ENCODE results near the gene TYSND1. TPM values are rescaled to one million over a fixed set of nuclear protein-coding genes. Genes with fewer than 3 reads are reported as not detected.
A peak's percentile ranks its signal among the peaks of the same experiment; 100 is the strongest.

Gene TYSND1
- total and polyA plus RNA-seq, 2 of the 13 experiments (the other 11 are each of a cell fraction or from before 2014, with no cell fraction given): 3.3 to 8.9 TPM

DNA sequence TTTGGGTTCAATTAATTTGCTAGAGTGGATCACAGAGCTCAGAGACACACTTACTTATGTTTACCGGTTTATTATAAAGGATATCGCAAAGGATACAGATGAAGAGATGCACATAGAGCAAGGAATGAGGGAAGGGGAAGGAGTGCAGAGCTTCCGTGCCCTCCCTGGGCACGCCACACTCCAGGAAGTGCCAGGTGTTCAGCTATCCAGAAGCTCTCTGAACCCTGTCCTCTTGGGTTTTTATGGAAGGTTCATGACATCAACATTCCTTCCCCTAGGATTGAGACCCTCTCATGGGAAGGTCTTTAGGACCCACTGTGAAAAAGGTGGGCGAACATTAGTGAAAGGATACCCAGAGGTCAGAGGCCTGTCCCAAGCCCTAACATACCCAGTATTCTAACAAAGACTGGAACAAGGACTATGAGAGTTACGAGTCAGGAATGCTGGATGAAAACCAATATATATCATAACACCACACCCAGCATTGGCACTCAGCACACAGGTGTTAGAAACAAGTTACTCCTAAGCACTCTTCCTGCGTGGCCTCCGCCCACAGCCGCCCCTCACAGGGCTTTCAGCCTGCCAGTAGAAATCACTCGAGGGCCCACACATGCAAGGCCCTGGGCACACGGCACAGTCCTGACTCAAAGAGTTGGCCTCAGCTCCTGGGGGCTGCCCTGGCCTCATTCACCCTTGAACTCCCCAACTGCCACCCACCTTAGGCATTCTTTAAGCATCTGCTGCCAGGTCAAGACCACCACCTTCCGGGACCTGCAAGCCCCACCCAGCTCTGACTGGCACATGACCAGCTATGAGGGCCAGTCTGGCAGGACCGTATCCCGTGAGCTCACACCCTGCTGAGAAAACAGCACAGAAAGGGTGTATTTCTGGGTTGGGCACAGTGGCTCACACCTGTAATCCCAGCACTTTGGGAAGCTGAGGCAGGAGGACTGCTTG lies 8.3 kb downstream of the TYSND1 start:
- ChIA-PET POLR2A (interaction anchor here (1.0 kb wide), 1 partner anchor 8 kb away, joined by 3 read pairs; the partner anchor contains the start of gene TYSND1), CTCF (ENCODE audit: low intra/inter-chr PET ratio, low total read pairs) (no interaction called here)
- H3K27ac ChIP-seq (ENCODE audit: extremely low read length, insufficient read depth, low read length): no peak overlapping the region
- no peak overlapping the region for H3K9ac ChIP-seq (ENCODE audit: insufficient read depth, low read depth, low read length)
- intact Hi-C loops (cut with micrococcal nuclease; ENCODE audit: unreplicated experiment): no loop called here
- DNase-seq (ENCODE audit: low spot score) (no peak), ATAC-seq (no peak), FAIRE-seq (no peak)
- in situ Hi-C loops (cut with HindIII; ENCODE audit: extremely low pct_ligation_motif_present, low pct_unique_long_range_greater_than_20kb): no loop called here
- no peak overlapping the region for H2AFZ ChIP-seq (ENCODE audit: low read length)
- no TSS peak for BruUV-seq (replicated peaks)
- no peaks in the 10 kb centered on the region for H3K9me3 ChIP-seq (ENCODE audit: low read length)
- H3K36me3 ChIP-seq (replicated peaks in 1 of 2; ENCODE audit: control insufficient read depth in 1 of 2, insufficient read depth in 2 of 2, low read length in 2 of 2): no peaks in the 10 kb centered on the region
- WGBS (ENCODE audit: low lambda C conversion rate): 90% methylated on average over 8 of the region's 14 CpGs
- no peak overlapping the region for H3K4me2 ChIP-seq (ENCODE audit: low read depth, low read length)
- H3K4me1 ChIP-seq (ENCODE audit: insufficient read depth, low read length): peaks cover 17% of the 10 kb centered on the region
- H3K79me2 ChIP-seq (ENCODE audit: insufficient read depth, low read length): no peaks in the 10 kb centered on the region
- no peak for TF ChIP-seq KDM1A (CRISPR knock-in tag; IDR thresholded peaks at IDR 0.05)
- TF ChIP-seq AGO2 (optimal IDR thresholded peaks at IDR 0.05; ENCODE audit: low read depth, low read length): peak; percentile 27
- H3K4me3 ChIP-seq (replicated peaks in 1 of 3; ENCODE audit: insufficient read depth in 1 of 3, low read depth in 2 of 3, low read length in 3 of 3): no peak overlapping the region
- no peaks in the 10 kb centered on the region for H3K27me3 ChIP-seq (ENCODE audit: control insufficient read depth in 1 of 2, insufficient read depth in 2 of 2, low read length in 2 of 2)
- no peaks in the 10 kb centered on the region for H4K20me1 ChIP-seq (ENCODE audit: insufficient read depth, low read length)

GRCh38 chr10:70137135-70137534 lies 9.4 kb downstream of the TYSND1 start:
- ChIA-PET POLR2A (interaction anchor here (10.3 kb wide), 1 partner anchor 8 kb away, joined by 109 read pairs; the partner anchor contains the start of gene TYSND1), CTCF (ENCODE audit: low intra/inter-chr PET ratio, low total read pairs) (no interaction called here)
- intact Hi-C loops (cut with micrococcal nuclease; ENCODE audit: unreplicated experiment): no loop called here
- H3K36me3 ChIP-seq (replicated peaks in 1 of 2; ENCODE audit: control insufficient read depth in 1 of 2, insufficient read depth in 2 of 2, low read length in 2 of 2): no peaks in the 10 kb centered on the region
- H3K9ac ChIP-seq (ENCODE audit: insufficient read depth, low read depth, low read length): no peak overlapping the region
- peaks cover 21% of the 10 kb centered on the region for H3K4me1 ChIP-seq (ENCODE audit: insufficient read depth, low read length)
- no peaks in the 10 kb centered on the region for H3K27me3 ChIP-seq (ENCODE audit: control insufficient read depth in 1 of 2, insufficient read depth in 2 of 2, low read length in 2 of 2)
- BruUV-seq (replicated peaks): no TSS peak
- H2AFZ ChIP-seq (ENCODE audit: low read length): no peak overlapping the region
- no peaks in the 10 kb centered on the region for H4K20me1 ChIP-seq (ENCODE audit: insufficient read depth, low read length)
- H3K4me2 ChIP-seq (ENCODE audit: low read depth, low read length): no peak overlapping the region
- DNase-seq (ENCODE audit: low spot score) (no peak), FAIRE-seq (no peak), ATAC-seq (no peak)
- in situ Hi-C loops (cut with HindIII; ENCODE audit: extremely low pct_ligation_motif_present, low pct_unique_long_range_greater_than_20kb): no loop called here
- peaks cover 3% of the 10 kb centered on the region for H3K79me2 ChIP-seq (ENCODE audit: insufficient read depth, low read length)
- H3K4me3 ChIP-seq (replicated peaks in 1 of 3; ENCODE audit: insufficient read depth in 1 of 3, low read depth in 2 of 3, low read length in 3 of 3): no peak overlapping the region
- H3K9me3 ChIP-seq (ENCODE audit: low read length): no peaks in the 10 kb centered on the region
- WGBS (ENCODE audit: low lambda C conversion rate): 82% methylated on average over 9 of the region's 9 CpGs
- H3K27ac ChIP-seq (ENCODE audit: extremely low read length, insufficient read depth, low read length): no peak overlapping the region
- TF ChIP-seq ZNF337 (CRISPR knock-in tag; IDR thresholded peaks at IDR 0.05; ENCODE audit: borderline replicate concordance, low read depth) (no peak), NR2F1 (CRISPR knock-in tag; IDR thresholded peaks at IDR 0.05) (no peak), CERS6 (CRISPR knock-in tag; IDR thresholded peaks at IDR 0.05) (no peak), PREB (CRISPR knock-in tag; IDR thresholded peaks at IDR 0.05) (no peak), FOXJ3 (CRISPR knock-in tag; IDR thresholded peaks at IDR 0.05; ENCODE audit: borderline replicate concordance) (no peak), ZNF556 (CRISPR knock-in tag; IDR thresholded peaks at IDR 0.05; ENCODE audit: borderline replicate concordance) (no peak), SAP130 (CRISPR knock-in tag; IDR thresholded peaks at IDR 0.05; ENCODE audit: low read depth) (no peak), GFI1 (CRISPR knock-in tag; IDR thresholded peaks at IDR 0.05; ENCODE audit: borderline replicate concordance) (no peak), ZNF777 (CRISPR knock-in tag; IDR thresholded peaks at IDR 0.05) (no peak), ZNF746 (CRISPR knock-in tag; IDR thresholded peaks at IDR 0.05) (no peak), ZNF615 (CRISPR knock-in tag; IDR thresholded peaks at IDR 0.05; ENCODE audit: borderline replicate concordance) (no peak), ZNF33B (CRISPR knock-in tag; IDR thresholded peaks at IDR 0.05) (no peak)
- TF ChIP-seq, protein P1, sequence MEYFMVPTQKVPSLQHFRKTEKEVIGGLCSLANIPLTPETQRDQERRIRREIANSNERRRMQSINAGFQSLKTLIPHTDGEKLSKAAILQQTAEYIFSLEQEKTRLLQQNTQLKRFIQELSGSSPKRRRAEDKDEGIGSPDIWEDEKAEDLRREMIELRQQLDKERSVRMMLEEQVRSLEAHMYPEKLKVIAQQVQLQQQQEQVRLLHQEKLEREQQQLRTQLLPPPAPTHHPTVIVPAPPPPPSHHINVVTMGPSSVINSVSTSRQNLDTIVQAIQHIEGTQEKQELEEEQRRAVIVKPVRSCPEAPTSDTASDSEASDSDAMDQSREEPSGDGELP (IDR thresholded peaks at IDR 0.05; ENCODE audit: borderline replicate concordance, low read depth): no peak

Measured in HepG2 (cell line).